SK-N-SH (cell line): ENCODE measurements around the gene UBE4B. TPM values are rescaled to one million over a fixed set of nuclear protein-coding genes. Genes with fewer than 3 reads are reported as not detected.

Experiments
- CTCF ChIA-PET: fragments of 300-600, 350-600 bp; formaldehyde crosslinking; extraction: SDS; loops from one replicate; lab custom pipeline; 2021; lab: Yijun Ruan, JAX
- POLR2A ChIA-PET: fragments of 350-600 bp; sonication (Branson Sonifier 250); formaldehyde crosslinking; extraction: SDS; loops from one replicate; lab custom pipeline; 2020; ENCODE audit warnings: antibody characterized with exemption, inconsistent platforms; lab: Yijun Ruan, JAX
- DNase-seq: peaks from one replicate; pipeline ENCODE4 v3.0.0; 2012
- H2AFZ ChIP-seq: fragments of 200-600 bp; sonication (generic); 2 replicates; pipeline ENCODE4 v1.8.1; 2016; ENCODE audit warnings: antibody characterized with exemption, mild to moderate bottlenecking, low read depth
- H3F3A ChIP-seq: fragments of 200-600 bp; sonication (generic); replicated peaks from 2 replicates; pipeline ENCODE3; 2016; ENCODE audit warnings: antibody characterized with exemption, mild to moderate bottlenecking; ENCODE audit not compliant: insufficient read depth
- H3K27ac ChIP-seq, 2 experiments: fragments of 200-500 bp in 1 of 2; fragments of 200-600 bp in 1 of 2; sonication (Bioruptor generic) in 1 of 2; sonication (generic), shearing (Covaris generic) in 1 of 2; 2 replicates each; pipeline versions ENCODE4 v1.5.1 to v1.6.1; 2014 to 2016; ENCODE audit warnings: low read depth in 2 of 2, inconsistent platforms in 1 of 2, low read length in 1 of 2, mild to moderate bottlenecking in 1 of 2, mixed read lengths in 1 of 2
- H3K27me3 ChIP-seq: fragments of 200-600 bp; sonication (generic), shearing (Covaris generic); 2 replicates; pipeline ENCODE4 v1.6.1; 2016; ENCODE audit warnings: mixed run types; ENCODE audit not compliant: insufficient read depth
- H3K36me3 ChIP-seq, 2 experiments: fragments of 200-500 bp in 1 of 2; fragments of 200-600 bp in 1 of 2; sonication (Bioruptor generic) in 1 of 2; sonication (generic) in 1 of 2; replicated peaks in 1 of 2; 2 replicates each; pipeline versions ENCODE3 to v1.5.1; 2014 to 2016; ENCODE audit warnings: low read length in 1 of 2, mild to moderate bottlenecking in 1 of 2; ENCODE audit not compliant: insufficient read depth in 2 of 2, control insufficient read depth in 1 of 2
- H3K4me1 ChIP-seq, 2 experiments: fragments of 200-500 bp in 1 of 2; fragments of 200-600 bp in 1 of 2; sonication (Bioruptor generic) in 1 of 2; sonication (generic), shearing (Covaris generic) in 1 of 2; 2 replicates each; pipeline versions ENCODE4 v1.5.1 to v1.6.1; 2014 to 2016; ENCODE audit warnings: low read depth in 1 of 2, low read length in 1 of 2, mixed run types in 1 of 2; ENCODE audit not compliant: insufficient read depth in 2 of 2, control insufficient read depth in 1 of 2
- H3K4me2 ChIP-seq: fragments of 200-600 bp; sonication (generic), shearing (Covaris generic); 2 replicates; pipeline ENCODE4 v1.6.1; 2017; ENCODE audit warnings: mixed run types
- H3K4me3 ChIP-seq, 2 experiments: fragments of 200-500 bp in 1 of 2; fragments of 200-600 bp in 1 of 2; sonication (Bioruptor generic) in 1 of 2; sonication (generic), shearing (Covaris generic) in 1 of 2; 2 replicates each; pipeline versions ENCODE4 v1.5.1 to v1.8.1; 2014 to 2016; ENCODE audit warnings: low read depth in 2 of 2, inconsistent platforms in 1 of 2, low read length in 1 of 2, mild to moderate bottlenecking in 1 of 2, mixed read lengths in 1 of 2, moderate library complexity in 1 of 2
- H3K79me2 ChIP-seq: fragments of 200-600 bp; sonication (generic); 2 replicates; pipeline ENCODE4 v1.8.1; 2017; ENCODE audit warnings: mild to moderate bottlenecking; ENCODE audit not compliant: insufficient read depth
- H3K9ac ChIP-seq: fragments of 200-600 bp; sonication (generic); 2 replicates; pipeline ENCODE4 v1.6.1; 2017; ENCODE audit warnings: mixed run types
- H3K9me2 ChIP-seq: fragments of 200-600 bp; sonication (generic); 2 replicates; pipeline ENCODE4 v1.6.1; 2017; ENCODE audit warnings: mixed run types
- H3K9me3 ChIP-seq: fragments of 200-600 bp; sonication (generic); 2 replicates; pipeline ENCODE4 v1.6.1; 2017; ENCODE audit warnings: mixed run types, mild to moderate bottlenecking, moderate library complexity
- H4K20me1 ChIP-seq: fragments of 200-600 bp; sonication (generic); 2 replicates; pipeline ENCODE4 v1.6.1; 2017; ENCODE audit warnings: mild to moderate bottlenecking, mixed run types; ENCODE audit not compliant: insufficient read depth
- EP300 ChIP-seq, 2 experiments: IDR thresholded peaks; 2 replicates each; pipeline versions ENCODE4 v1.4.0 to v1.6.1; 2012; ENCODE audit warnings: borderline replicate concordance in 1 of 2, low read depth in 1 of 2, low read length in 1 of 2
- JUND ChIP-seq: IDR thresholded peaks from 2 replicates; pipeline ENCODE4 v1.4.0; 2012
- MEF2A ChIP-seq: IDR thresholded peaks from 2 replicates; pipeline ENCODE4 v1.4.0; 2012; ENCODE audit warnings: low read depth, borderline replicate concordance
- NFIC ChIP-seq: IDR thresholded peaks from 2 replicates; pipeline ENCODE4 v1.4.0; 2012; ENCODE audit warnings: borderline replicate concordance
- RXRA ChIP-seq: IDR thresholded peaks from 2 replicates; pipeline ENCODE4 v1.4.0; 2012; ENCODE audit warnings: low read depth, mild to moderate bottlenecking, borderline replicate concordance
- USF1 ChIP-seq: IDR thresholded peaks from 2 replicates; pipeline ENCODE4 v1.4.0; 2012; ENCODE audit warnings: low read depth, borderline replicate concordance
- WGBS: methylation state at CpG from one replicate; pipeline ENCODE4 v1.1.6; 2017; ENCODE audit warnings: low lambda C conversion rate; 5-methylcytosine and 5-hydroxymethylcytosine counted together
- polyA plus RNA-seq, 3 experiments: library from polyadenylated mRNA; depleted of rRNA; stranded (reverse); fragments of >200 nt; gene quantifications; 2 replicates each; pipeline ENCODE4 v1.2.3, GENCODE V29; 2012
- TF ChIP-seq, protein P1 (sequence below): IDR thresholded peaks from 2 replicates; pipeline ENCODE4; 2012
- TF ChIP-seq, protein P2 (sequence below): fragments of 200-600 bp; sonication (generic); IDR thresholded peaks from 2 replicates; pipeline ENCODE4 v1.6.1; 2017; ENCODE audit warnings: antibody characterized with exemption, mild to moderate bottlenecking, moderate library complexity

The UBE4B gene
- polyA plus RNA-seq, 1 of the 3 experiments (the other 2 are of a cell fraction): 19.1 TPM

DNA sequence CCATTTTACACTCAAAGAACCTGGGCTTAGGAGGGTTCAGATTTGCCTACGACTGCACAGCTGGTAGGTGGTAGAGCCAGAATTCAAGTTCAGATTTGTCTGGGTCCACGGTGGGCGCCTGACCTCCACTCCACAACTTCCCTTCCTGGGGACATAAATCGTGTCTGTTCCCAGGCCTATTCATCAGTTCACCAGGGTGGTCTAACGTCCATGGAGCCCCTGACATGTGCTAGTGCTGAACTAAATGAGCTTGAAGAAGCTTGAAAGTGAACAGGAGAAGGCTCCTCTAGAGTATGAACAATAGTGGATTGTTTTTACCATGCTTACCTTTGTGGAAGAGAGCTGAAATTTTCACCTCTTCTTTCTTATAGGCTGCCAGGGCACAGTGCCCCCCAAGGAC, 145.1 kb downstream of the UBE4B start:
- H3K4me3 ChIP-seq: no peak overlapping the region
- DNase-seq: no peak
- no peak overlapping the region for H3K27ac ChIP-seq
- no peaks in the 10 kb centered on the region for H3K27me3 ChIP-seq
- peaks cover 3% of the 10 kb centered on the region for H3F3A ChIP-seq
- H3K9me2 ChIP-seq: no peaks in the 10 kb centered on the region
- CTCF ChIA-PET: interaction anchor here (1.0 kb wide), 1 partner anchor 551 kb away, joined by 3 read pairs; no protein-coding TSS in a partner anchor
- H3K4me2 ChIP-seq: no peak overlapping the region
- no peaks in the 10 kb centered on the region for H4K20me1 ChIP-seq
- no peaks in the 10 kb centered on the region for H3K79me2 ChIP-seq
- peaks cover 6 to 22% of the 10 kb centered on the region in 2 experiments for H3K36me3 ChIP-seq
- no peaks in the 10 kb centered on the region; a peak in 1 of 4 replicates for H3K4me1 ChIP-seq
- H3K9me3 ChIP-seq: no peaks in the 10 kb centered on the region
- no peak overlapping the region for H2AFZ ChIP-seq
- POLR2A ChIA-PET: interaction anchor here (0.8 kb wide), 1 partner anchor 16 kb away, joined by 3 read pairs; no protein-coding TSS in a partner anchor
- TF ChIP-seq JUND: no peak
- no peak for TF ChIP-seq USF1
- no peak for TF ChIP-seq EP300 (IDR thresholded peaks at IDR 0.05; ENCODE audit: borderline replicate concordance in 1 of 2, low read depth in 1 of 2, low read length in 1 of 2)
- TF ChIP-seq NFIC: no peak
- no peak for TF ChIP-seq MEF2A
- TF ChIP-seq, protein P1, sequence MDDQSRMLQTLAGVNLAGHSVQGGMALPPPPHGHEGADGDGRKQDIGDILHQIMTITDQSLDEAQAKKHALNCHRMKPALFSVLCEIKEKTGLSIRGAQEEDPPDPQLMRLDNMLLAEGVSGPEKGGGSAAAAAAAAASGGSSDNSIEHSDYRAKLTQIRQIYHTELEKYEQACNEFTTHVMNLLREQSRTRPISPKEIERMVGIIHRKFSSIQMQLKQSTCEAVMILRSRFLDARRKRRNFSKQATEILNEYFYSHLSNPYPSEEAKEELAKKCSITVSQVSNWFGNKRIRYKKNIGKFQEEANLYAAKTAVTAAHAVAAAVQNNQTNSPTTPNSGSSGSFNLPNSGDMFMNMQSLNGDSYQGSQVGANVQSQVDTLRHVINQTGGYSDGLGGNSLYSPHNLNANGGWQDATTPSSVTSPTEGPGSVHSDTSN: no peak
- no peak for TF ChIP-seq RXRA
- WGBS: 68% methylated on average over 5 of the region's 5 CpGs
- no peak overlapping the region for H3K9ac ChIP-seq

- no peaks in the 10 kb centered on the region for H4K20me1 ChIP-seq
- no peaks in the 10 kb centered on the region for H3K9me3 ChIP-seq
- no peak overlapping the region for H2AFZ ChIP-seq
- H3K27ac ChIP-seq: no peak overlapping the region
- 87% methylated on average over 22 of the region's 22 CpGs for WGBS
- TF ChIP-seq, protein P2, sequence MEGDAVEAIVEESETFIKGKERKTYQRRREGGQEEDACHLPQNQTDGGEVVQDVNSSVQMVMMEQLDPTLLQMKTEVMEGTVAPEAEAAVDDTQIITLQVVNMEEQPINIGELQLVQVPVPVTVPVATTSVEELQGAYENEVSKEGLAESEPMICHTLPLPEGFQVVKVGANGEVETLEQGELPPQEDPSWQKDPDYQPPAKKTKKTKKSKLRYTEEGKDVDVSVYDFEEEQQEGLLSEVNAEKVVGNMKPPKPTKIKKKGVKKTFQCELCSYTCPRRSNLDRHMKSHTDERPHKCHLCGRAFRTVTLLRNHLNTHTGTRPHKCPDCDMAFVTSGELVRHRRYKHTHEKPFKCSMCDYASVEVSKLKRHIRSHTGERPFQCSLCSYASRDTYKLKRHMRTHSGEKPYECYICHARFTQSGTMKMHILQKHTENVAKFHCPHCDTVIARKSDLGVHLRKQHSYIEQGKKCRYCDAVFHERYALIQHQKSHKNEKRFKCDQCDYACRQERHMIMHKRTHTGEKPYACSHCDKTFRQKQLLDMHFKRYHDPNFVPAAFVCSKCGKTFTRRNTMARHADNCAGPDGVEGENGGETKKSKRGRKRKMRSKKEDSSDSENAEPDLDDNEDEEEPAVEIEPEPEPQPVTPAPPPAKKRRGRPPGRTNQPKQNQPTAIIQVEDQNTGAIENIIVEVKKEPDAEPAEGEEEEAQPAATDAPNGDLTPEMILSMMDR: no peak
- H3K4me3 ChIP-seq: no peak overlapping the region
- ChIA-PET POLR2A (no interaction called here), CTCF (no interaction called here)
- no peak for DNase-seq
- no peak overlapping the region for H3K9ac ChIP-seq
- peaks cover 5 to 18% of the 10 kb centered on the region in 2 experiments for H3K36me3 ChIP-seq
- no peak overlapping the region for H3K4me2 ChIP-seq
- no peaks in the 10 kb centered on the region for H3K27me3 ChIP-seq
- H3K79me2 ChIP-seq: no peaks in the 10 kb centered on the region
- peaks cover 3% of the 10 kb centered on the region for H3F3A ChIP-seq
- no peaks in the 10 kb centered on the region; a peak in 1 of 4 replicates for H3K4me1 ChIP-seq
- H3K9me2 ChIP-seq: no peaks in the 10 kb centered on the region
Observed at GRCh38 chr1:10178597-10179405, 146.0 kb downstream of the UBE4B start.
